Measurements from ENCODE around the gene PRLR.

PRLR gene

DNA sequence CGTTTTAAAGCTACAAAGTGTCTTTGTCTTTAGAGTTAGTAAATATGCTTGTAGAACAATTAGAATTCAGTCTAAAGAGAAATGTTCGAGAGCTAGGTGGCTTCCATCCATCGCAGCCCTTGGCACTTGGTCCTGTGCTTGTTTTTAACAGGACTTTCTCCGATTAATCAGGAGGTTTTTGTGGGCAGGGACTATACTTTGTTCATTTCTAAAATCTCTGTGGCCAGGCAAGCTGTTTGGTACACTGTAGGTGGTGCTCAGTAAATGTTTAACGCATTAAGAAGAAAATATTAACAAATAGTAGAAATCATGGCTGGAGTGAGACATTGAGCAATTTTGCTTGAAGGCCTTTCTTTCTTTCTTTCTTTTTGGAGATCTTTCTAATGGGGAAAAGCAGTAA lies 203.3 kb downstream of the PRLR start:
- ATAC-seq, result no peak
- TF ChIP-seq GLIS3 (CRISPR knock-in tag; IDR thresholded peaks at IDR 0.05) (no peak), CSDC2 (CRISPR knock-in tag; IDR thresholded peaks at IDR 0.05) (no peak), TOX (CRISPR knock-in tag; IDR thresholded peaks at IDR 0.05; ENCODE audit: borderline replicate concordance) (no peak), ZNF565 (CRISPR knock-in tag; conservative IDR thresholded peaks at IDR 0.05; ENCODE audit: low read depth) (no peak), ZFP30 (CRISPR knock-in tag; IDR thresholded peaks at IDR 0.05) (no peak), ESRRG (CRISPR knock-in tag; IDR thresholded peaks at IDR 0.05) (no peak), PPARA (CRISPR knock-in tag; IDR thresholded peaks at IDR 0.05; ENCODE audit: borderline replicate concordance) (no peak), BACH2 (CRISPR knock-in tag; IDR thresholded peaks at IDR 0.05; ENCODE audit: borderline replicate concordance) (no peak), ARNTL (CRISPR knock-in tag; IDR thresholded peaks at IDR 0.05; ENCODE audit: borderline replicate concordance, low read depth) (no peak), ZNF8 (CRISPR knock-in tag; IDR thresholded peaks at IDR 0.05) (no peak)
- TF ChIP-seq, protein P1, sequence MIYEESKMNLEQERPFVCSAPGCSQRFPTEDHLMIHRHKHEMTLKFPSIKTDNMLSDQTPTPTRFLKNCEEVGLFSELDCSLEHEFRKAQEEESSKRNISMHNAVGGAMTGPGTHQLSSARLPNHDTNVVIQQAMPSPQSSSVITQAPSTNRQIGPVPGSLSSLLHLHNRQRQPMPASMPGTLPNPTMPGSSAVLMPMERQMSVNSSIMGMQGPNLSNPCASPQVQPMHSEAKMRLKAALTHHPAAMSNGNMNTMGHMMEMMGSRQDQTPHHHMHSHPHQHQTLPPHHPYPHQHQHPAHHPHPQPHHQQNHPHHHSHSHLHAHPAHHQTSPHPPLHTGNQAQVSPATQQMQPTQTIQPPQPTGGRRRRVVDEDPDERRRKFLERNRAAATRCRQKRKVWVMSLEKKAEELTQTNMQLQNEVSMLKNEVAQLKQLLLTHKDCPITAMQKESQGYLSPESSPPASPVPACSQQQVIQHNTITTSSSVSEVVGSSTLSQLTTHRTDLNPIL (CRISPR knock-in tag; IDR thresholded peaks at IDR 0.05; ENCODE audit: low read depth), result no peak
- TF ChIP-seq, protein P2, sequence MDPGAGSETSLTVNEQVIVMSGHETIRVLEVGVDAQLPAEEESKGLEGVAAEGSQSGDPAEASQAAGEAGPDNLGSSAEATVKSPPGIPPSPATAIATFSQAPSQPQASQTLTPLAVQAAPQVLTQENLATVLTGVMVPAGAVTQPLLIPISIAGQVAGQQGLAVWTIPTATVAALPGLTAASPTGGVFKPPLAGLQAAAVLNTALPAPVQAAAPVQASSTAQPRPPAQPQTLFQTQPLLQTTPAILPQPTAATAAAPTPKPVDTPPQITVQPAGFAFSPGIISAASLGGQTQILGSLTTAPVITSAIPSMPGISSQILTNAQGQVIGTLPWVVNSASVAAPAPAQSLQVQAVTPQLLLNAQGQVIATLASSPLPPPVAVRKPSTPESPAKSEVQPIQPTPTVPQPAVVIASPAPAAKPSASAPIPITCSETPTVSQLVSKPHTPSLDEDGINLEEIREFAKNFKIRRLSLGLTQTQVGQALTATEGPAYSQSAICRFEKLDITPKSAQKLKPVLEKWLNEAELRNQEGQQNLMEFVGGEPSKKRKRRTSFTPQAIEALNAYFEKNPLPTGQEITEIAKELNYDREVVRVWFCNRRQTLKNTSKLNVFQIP (CRISPR knock-in tag; IDR thresholded peaks at IDR 0.05; ENCODE audit: borderline replicate concordance, low read depth), result no peak
- TF ChIP-seq, protein P3, sequence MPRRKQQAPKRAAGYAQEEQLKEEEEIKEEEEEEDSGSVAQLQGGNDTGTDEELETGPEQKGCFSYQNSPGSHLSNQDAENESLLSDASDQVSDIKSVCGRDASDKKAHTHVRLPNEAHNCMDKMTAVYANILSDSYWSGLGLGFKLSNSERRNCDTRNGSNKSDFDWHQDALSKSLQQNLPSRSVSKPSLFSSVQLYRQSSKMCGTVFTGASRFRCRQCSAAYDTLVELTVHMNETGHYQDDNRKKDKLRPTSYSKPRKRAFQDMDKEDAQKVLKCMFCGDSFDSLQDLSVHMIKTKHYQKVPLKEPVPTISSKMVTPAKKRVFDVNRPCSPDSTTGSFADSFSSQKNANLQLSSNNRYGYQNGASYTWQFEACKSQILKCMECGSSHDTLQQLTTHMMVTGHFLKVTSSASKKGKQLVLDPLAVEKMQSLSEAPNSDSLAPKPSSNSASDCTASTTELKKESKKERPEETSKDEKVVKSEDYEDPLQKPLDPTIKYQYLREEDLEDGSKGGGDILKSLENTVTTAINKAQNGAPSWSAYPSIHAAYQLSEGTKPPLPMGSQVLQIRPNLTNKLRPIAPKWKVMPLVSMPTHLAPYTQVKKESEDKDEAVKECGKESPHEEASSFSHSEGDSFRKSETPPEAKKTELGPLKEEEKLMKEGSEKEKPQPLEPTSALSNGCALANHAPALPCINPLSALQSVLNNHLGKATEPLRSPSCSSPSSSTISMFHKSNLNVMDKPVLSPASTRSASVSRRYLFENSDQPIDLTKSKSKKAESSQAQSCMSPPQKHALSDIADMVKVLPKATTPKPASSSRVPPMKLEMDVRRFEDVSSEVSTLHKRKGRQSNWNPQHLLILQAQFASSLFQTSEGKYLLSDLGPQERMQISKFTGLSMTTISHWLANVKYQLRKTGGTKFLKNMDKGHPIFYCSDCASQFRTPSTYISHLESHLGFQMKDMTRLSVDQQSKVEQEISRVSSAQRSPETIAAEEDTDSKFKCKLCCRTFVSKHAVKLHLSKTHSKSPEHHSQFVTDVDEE (CRISPR knock-in tag; IDR thresholded peaks at IDR 0.05), result no peak

DNA sequence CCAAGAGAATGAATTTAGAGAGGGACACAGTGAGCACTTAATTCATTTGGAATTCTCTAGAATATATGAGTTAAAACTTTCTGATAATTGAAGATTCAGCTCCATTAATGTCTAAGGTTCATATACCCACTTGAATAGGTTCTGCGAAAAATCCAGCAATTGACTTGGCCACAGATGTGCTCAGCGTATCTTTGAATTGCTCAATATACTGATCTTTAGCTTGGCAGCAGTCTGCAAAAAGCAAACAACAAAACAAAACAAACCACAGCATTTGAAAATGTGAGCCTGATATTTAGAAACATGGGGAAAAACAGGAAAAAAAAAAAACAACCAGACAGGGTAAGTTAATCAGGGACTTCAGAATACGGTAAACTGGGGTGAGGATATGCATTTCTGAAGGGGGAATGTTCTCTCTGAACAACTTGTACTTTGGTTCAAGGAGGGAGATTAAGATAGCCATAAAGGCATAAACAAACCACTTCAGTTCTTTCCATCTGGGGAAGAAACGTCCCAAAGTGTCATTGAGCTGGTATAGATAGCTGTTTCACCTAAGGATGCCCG lies 203.9 kb downstream of the PRLR start:
- TF ChIP-seq SNAI2 (CRISPR knock-in tag; IDR thresholded peaks at IDR 0.05) (no peak), CSDC2 (CRISPR knock-in tag; IDR thresholded peaks at IDR 0.05) (no peak), TOX (CRISPR knock-in tag; IDR thresholded peaks at IDR 0.05; ENCODE audit: borderline replicate concordance) (no peak), ARNTL (CRISPR knock-in tag; IDR thresholded peaks at IDR 0.05; ENCODE audit: borderline replicate concordance, low read depth) (no peak), OSR1 (CRISPR knock-in tag; IDR thresholded peaks at IDR 0.05) (no peak), ZFP3 (CRISPR knock-in tag; IDR thresholded peaks at IDR 0.05) (no peak), ZNF70 (CRISPR knock-in tag; IDR thresholded peaks at IDR 0.05) (no peak), ZNF565 (CRISPR knock-in tag; conservative IDR thresholded peaks at IDR 0.05; ENCODE audit: low read depth) (no peak), GLIS3 (CRISPR knock-in tag; IDR thresholded peaks at IDR 0.05) (no peak), TCF4 (CRISPR knock-in tag; IDR thresholded peaks at IDR 0.05; ENCODE audit: borderline replicate concordance) (no peak), ESRRG (CRISPR knock-in tag; IDR thresholded peaks at IDR 0.05) (no peak), ZC3H10 (CRISPR knock-in tag; IDR thresholded peaks at IDR 0.05) (no peak)
- TF ChIP-seq, protein P2 (CRISPR knock-in tag; IDR thresholded peaks at IDR 0.05; ENCODE audit: borderline replicate concordance, low read depth), result no peak
- TF ChIP-seq, protein P4, sequence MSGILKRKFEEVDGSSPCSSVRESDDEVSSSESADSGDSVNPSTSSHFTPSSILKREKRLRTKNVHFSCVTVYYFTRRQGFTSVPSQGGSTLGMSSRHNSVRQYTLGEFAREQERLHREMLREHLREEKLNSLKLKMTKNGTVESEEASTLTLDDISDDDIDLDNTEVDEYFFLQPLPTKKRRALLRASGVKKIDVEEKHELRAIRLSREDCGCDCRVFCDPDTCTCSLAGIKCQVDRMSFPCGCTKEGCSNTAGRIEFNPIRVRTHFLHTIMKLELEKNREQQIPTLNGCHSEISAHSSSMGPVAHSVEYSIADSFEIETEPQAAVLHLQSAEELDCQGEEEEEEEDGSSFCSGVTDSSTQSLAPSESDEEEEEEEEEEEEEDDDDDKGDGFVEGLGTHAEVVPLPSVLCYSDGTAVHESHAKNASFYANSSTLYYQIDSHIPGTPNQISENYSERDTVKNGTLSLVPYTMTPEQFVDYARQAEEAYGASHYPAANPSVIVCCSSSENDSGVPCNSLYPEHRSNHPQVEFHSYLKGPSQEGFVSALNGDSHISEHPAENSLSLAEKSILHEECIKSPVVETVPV (CRISPR knock-in tag; IDR thresholded peaks at IDR 0.05), result no peak
- TF ChIP-seq, protein P3 (CRISPR knock-in tag; IDR thresholded peaks at IDR 0.05), result no peak
- TF ChIP-seq, protein P5, sequence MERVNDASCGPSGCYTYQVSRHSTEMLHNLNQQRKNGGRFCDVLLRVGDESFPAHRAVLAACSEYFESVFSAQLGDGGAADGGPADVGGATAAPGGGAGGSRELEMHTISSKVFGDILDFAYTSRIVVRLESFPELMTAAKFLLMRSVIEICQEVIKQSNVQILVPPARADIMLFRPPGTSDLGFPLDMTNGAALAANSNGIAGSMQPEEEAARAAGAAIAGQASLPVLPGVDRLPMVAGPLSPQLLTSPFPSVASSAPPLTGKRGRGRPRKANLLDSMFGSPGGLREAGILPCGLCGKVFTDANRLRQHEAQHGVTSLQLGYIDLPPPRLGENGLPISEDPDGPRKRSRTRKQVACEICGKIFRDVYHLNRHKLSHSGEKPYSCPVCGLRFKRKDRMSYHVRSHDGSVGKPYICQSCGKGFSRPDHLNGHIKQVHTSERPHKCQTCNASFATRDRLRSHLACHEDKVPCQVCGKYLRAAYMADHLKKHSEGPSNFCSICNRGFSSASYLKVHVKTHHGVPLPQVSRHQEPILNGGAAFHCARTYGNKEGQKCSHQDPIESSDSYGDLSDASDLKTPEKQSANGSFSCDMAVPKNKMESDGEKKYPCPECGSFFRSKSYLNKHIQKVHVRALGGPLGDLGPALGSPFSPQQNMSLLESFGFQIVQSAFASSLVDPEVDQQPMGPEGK (CRISPR knock-in tag; IDR thresholded peaks at IDR 0.05; ENCODE audit: borderline replicate concordance), result no peak
- ATAC-seq, result no peak

All from SK-N-SH treated with all-trans-retinoic acid at 6 μM for 48 hours (cell line).